Fibroblast of lung (primary cell): Measurements from ENCODE around the gene TTC32. TPM values are rescaled to one million over a fixed set of nuclear protein-coding genes. Genes with fewer than 3 reads are reported as not detected.
"Not testable (repeated sequence)": the region's sequence is repeated elsewhere in the genome, so short reads cannot be mapped to it uniquely, and the experiment has no call there.

Experiments
- DNase-seq, 2 donors: peaks; one replicate each; pipeline versions ENCODE4 v3.0.0 to v3.0.0-alpha.2; 2010; ENCODE audit warnings: low read depth in 2 of 2
- H2AFZ ChIP-seq: 2 replicates; pipeline ENCODE4 v1.5.1; 2012; ENCODE audit warnings: low read length, control low read depth, inconsistent platforms
- H3K27ac ChIP-seq: 2 replicates; pipeline ENCODE4 v1.5.1; 2011; ENCODE audit warnings: low read length, control low read depth; ENCODE audit not compliant: insufficient read depth
- H3K27me3 ChIP-seq: 2 replicates; pipeline ENCODE4 v1.5.1; 2011; ENCODE audit warnings: mild to moderate bottlenecking, low read length; ENCODE audit not compliant: control insufficient read depth, insufficient read depth
- H3K36me3 ChIP-seq: 2 replicates; pipeline ENCODE4 v1.5.1; 2011; ENCODE audit warnings: low read length; ENCODE audit not compliant: control insufficient read depth, insufficient read depth
- H3K4me1 ChIP-seq: 2 replicates; pipeline ENCODE4 v1.5.1; 2011; ENCODE audit warnings: low read length; ENCODE audit not compliant: control insufficient read depth, insufficient read depth; ENCODE audit errors: extremely low read depth
- H3K4me2 ChIP-seq: 2 replicates; pipeline ENCODE4 v1.5.1; 2011; ENCODE audit warnings: low read length, control low read depth; ENCODE audit not compliant: insufficient read depth; ENCODE audit errors: extremely low read depth
- H3K4me3 ChIP-seq, 4 experiments: fragments of 200-600 bp in 1 of 4; sonication (generic) in 1 of 4; replicated peaks in 1 of 4; 2 replicates each; pipeline ENCODE4 v1.5.1; 2011 to 2016; ENCODE audit warnings: low read length in 4 of 4, low read depth in 3 of 4, mild to moderate bottlenecking in 3 of 4, control low read depth in 2 of 4, inconsistent platforms in 1 of 4, mixed read lengths in 1 of 4; ENCODE audit not compliant: insufficient read depth in 1 of 4; ENCODE audit errors: control extremely low read depth in 1 of 4
- H3K79me2 ChIP-seq: 2 replicates; pipeline ENCODE4 v1.5.1; 2012; ENCODE audit warnings: mild to moderate bottlenecking, low read length, inconsistent platforms; ENCODE audit not compliant: control insufficient read depth, insufficient read depth
- H3K9ac ChIP-seq: 2 replicates; pipeline ENCODE4 v1.5.1; 2011; ENCODE audit warnings: mild to moderate bottlenecking, low read length, control low read depth; ENCODE audit not compliant: insufficient read depth
- H3K9me3 ChIP-seq: 2 replicates; pipeline ENCODE4 v1.5.1; 2012; ENCODE audit warnings: low read depth, low read length; ENCODE audit not compliant: control insufficient read depth, insufficient read depth
- H4K20me1 ChIP-seq: 2 replicates; pipeline ENCODE4 v1.5.1; 2011; ENCODE audit warnings: low read length; ENCODE audit not compliant: control insufficient read depth, insufficient read depth; ENCODE audit errors: extremely low read depth
- CTCF ChIP-seq, 2 donors: IDR thresholded peaks in 1 of 2; conservative IDR thresholded peaks in 1 of 2; 1 replicate in 1 of 2; 2 replicates in 1 of 2; pipeline ENCODE4 v1.5.1; 2011 to 2012; ENCODE audit warnings: low read length in 2 of 2, control low read depth in 1 of 2, inconsistent platforms in 1 of 2, low read depth in 1 of 2, mild to moderate bottlenecking in 1 of 2
- EZH2 ChIP-seq: IDR thresholded peaks from 2 replicates; pipeline ENCODE4 v1.5.1; 2012; ENCODE audit warnings: low read length, control low read depth, mild to moderate bottlenecking; ENCODE audit errors: missing control alignments
- polyA plus RNA-seq, 2 donors: library from polyadenylated mRNA; depleted of rRNA in 1 of 2; stranded (reverse) in 1 of 2; unstranded in 1 of 2; fragments of >200 nt; gene quantifications; 2 replicates each; pipeline ENCODE4 v1.2.1, GENCODE V29; 2011 to 2012; ENCODE audit warnings: missing spikeins in 1 of 2
- total RNA-seq: library from RNA; depleted of rRNA; stranded (reverse); fragments of >200 nt; gene quantifications from 2 replicates; pipeline ENCODE4 v1.2.1, GENCODE V29; 2014

Gene TTC32
- total and polyA plus RNA-seq, 2 donors (not counting 1 experiment from before 2014, with no cell fraction given), result 4.7 to 5.8 TPM

GRCh38 chr2:19894134-19894792 lies 7.5 kb downstream of the TTC32 start:
- H3K4me1 ChIP-seq, result peaks cover 2% of the 10 kb centered on the region
- H3K79me2 ChIP-seq, result peaks cover 16% of the 10 kb centered on the region
- H2AFZ ChIP-seq, result no peak overlapping the region
- H3K9me3 ChIP-seq, result no peaks in the 10 kb centered on the region
- H3K36me3 ChIP-seq, result no peaks in the 10 kb centered on the region
- no peaks in the 10 kb centered on the region for H4K20me1 ChIP-seq
- TF ChIP-seq CTCF (conservative IDR thresholded peaks at IDR 0.05 in 1 of 2, IDR thresholded peaks at IDR 0.05 in 1 of 2; ENCODE audit: low read depth in 1 of 2, low read length in 2 of 2), result no peak
- no peak for TF ChIP-seq EZH2
- H3K9ac ChIP-seq, result no peak overlapping the region
- H3K27ac ChIP-seq, result no peak overlapping the region
- H3K4me3 ChIP-seq, result no peak overlapping the region
- no peaks in the 10 kb centered on the region for H3K27me3 ChIP-seq
- no peak for DNase-seq
- H3K4me2 ChIP-seq, result no peak overlapping the region

GRCh38 chr2:19893520-19894133 lies 8.2 kb downstream of the TTC32 start:
- Histone ChIP-seq H3K79me2 (peaks cover 12% of the 10 kb centered on the region), H3K27me3 (no peaks in the 10 kb centered on the region), H3K4me1 (peaks cover 2% of the 10 kb centered on the region), H3K9ac (no peak overlapping the region), H2AFZ (no peak overlapping the region), H4K20me1 (no peaks in the 10 kb centered on the region), H3K27ac (no peak overlapping the region), H3K4me2 (no peak overlapping the region), H3K36me3 (no peaks in the 10 kb centered on the region), H3K9me3 (no peaks in the 10 kb centered on the region), H3K4me3 (no peak overlapping the region)
- no peak for DNase-seq
- TF ChIP-seq CTCF (conservative IDR thresholded peaks at IDR 0.05 in 1 of 2, IDR thresholded peaks at IDR 0.05 in 1 of 2; ENCODE audit: low read depth in 1 of 2, low read length in 2 of 2) (no peak), EZH2 (no peak)

GRCh38 chr2:19891971-19892370 lies 9.8 kb downstream of the TTC32 start:
- not testable (repeated sequence) for H2AFZ ChIP-seq, H3K27ac ChIP-seq, H3K9ac ChIP-seq, H3K36me3 ChIP-seq, H4K20me1 ChIP-seq, H3K9me3 ChIP-seq, H3K27me3 ChIP-seq, H3K79me2 ChIP-seq, H3K4me2 ChIP-seq, DNase-seq, H3K4me1 ChIP-seq, H3K4me3 ChIP-seq
